ENCODE data around the gene KLF11. TPM values are rescaled to one million over a fixed set of nuclear protein-coding genes. Genes with fewer than 3 reads are reported as not detected.

Gene KLF11
- total RNA-seq, 1 donor from 2014 or later: 20.8 TPM

GRCh38 chr2:10034333-10035052 lies 8.9 kb upstream of the KLF11 start:
- no peak for DNase-seq
- no peaks in the 10 kb centered on the region for H3K27me3 ChIP-seq (ENCODE audit: low read depth)
- TF ChIP-seq CTCF (IDR thresholded peaks at IDR 0.05; ENCODE audit: borderline replicate concordance): no peak
- no peaks in the 10 kb centered on the region for H3K9me3 ChIP-seq (replicated peaks)
- H3K4me1 ChIP-seq: peaks cover 76% of the 10 kb centered on the region
- no peak overlapping the region for H3K4me3 ChIP-seq
- H3K27ac ChIP-seq (replicated peaks): peak overlapping the region; percentile 84
- intact Hi-C loops (cut with micrococcal nuclease): no loop called here
- H3K36me3 ChIP-seq: no peaks in the 10 kb centered on the region

- DNase-seq: no peak
- Histone ChIP-seq H3K4me1 (peaks cover 76% of the 10 kb centered on the region), H3K27me3 (ENCODE audit: low read depth) (no peaks in the 10 kb centered on the region), H3K9me3 (replicated peaks) (no peaks in the 10 kb centered on the region), H3K4me3 (no peak overlapping the region), H3K36me3 (no peaks in the 10 kb centered on the region), H3K27ac (replicated peaks) (peak overlapping the region; percentile 84)
- no peak for TF ChIP-seq CTCF (IDR thresholded peaks at IDR 0.05; ENCODE audit: borderline replicate concordance)
- intact Hi-C loops (cut with micrococcal nuclease): no loop called here
These were observed 8.3 kb upstream of the KLF11 start for GRCh38 chr2:10035053-10035422.

GRCh38 chr2:10035633-10036032 lies 7.7 kb upstream of the KLF11 start:
- peaks cover 76% of the 10 kb centered on the region for H3K4me1 ChIP-seq
- no peak for DNase-seq
- intact Hi-C loops (cut with micrococcal nuclease): no loop called here

GRCh38 chr2:10036095-10036884 lies 7.1 kb upstream of the KLF11 start:
- peak; percentile 73 for DNase-seq
- H3K4me1 ChIP-seq: peaks cover 80% of the 10 kb centered on the region
- no peaks in the 10 kb centered on the region for H3K36me3 ChIP-seq

More at GRCh38 chr2:10035633-10036032, 7.7 kb upstream of the KLF11 start:
- Histone ChIP-seq H3K4me3 (no peak overlapping the region), H3K27me3 (ENCODE audit: low read depth) (no peaks in the 10 kb centered on the region), H3K36me3 (no peaks in the 10 kb centered on the region), H3K27ac (replicated peaks) (peak overlapping the region; percentile 84), H3K9me3 (replicated peaks) (no peaks in the 10 kb centered on the region)
- TF ChIP-seq CTCF (IDR thresholded peaks at IDR 0.05; ENCODE audit: borderline replicate concordance): no peak

GRCh38 chr2:10038123-10038522 lies 5.2 kb upstream of the KLF11 start:
- no peaks in the 10 kb centered on the region for H3K36me3 ChIP-seq

More at GRCh38 chr2:10036095-10036884, 7.1 kb upstream of the KLF11 start:
- Histone ChIP-seq H3K4me3 (no peak overlapping the region), H3K27ac (replicated peaks) (peak overlapping the region; percentile 84), H3K9me3 (replicated peaks) (no peaks in the 10 kb centered on the region), H3K27me3 (ENCODE audit: low read depth) (no peaks in the 10 kb centered on the region)
- peak; percentile 67 for TF ChIP-seq CTCF (IDR thresholded peaks at IDR 0.05; ENCODE audit: borderline replicate concordance)
- intact Hi-C loops (cut with micrococcal nuclease): no loop called here

More at GRCh38 chr2:10038123-10038522, 5.2 kb upstream of the KLF11 start:
- Histone ChIP-seq H3K27ac (replicated peaks) (peak overlapping the region; percentile 84), H3K4me1 (peaks cover 96% of the 10 kb centered on the region), H3K9me3 (replicated peaks) (no peaks in the 10 kb centered on the region), H3K27me3 (ENCODE audit: low read depth) (no peaks in the 10 kb centered on the region), H3K4me3 (no peak overlapping the region)
- no peak for TF ChIP-seq CTCF (IDR thresholded peaks at IDR 0.05; ENCODE audit: borderline replicate concordance)
- intact Hi-C loops (cut with micrococcal nuclease): no loop called here
- no peak for DNase-seq

Measured in left ventricle myocardium inferior (tissue), 1 donor.